ELR (cell line): ENCODE measurements around the gene ECEL1.
A peak's percentile ranks its signal among the peaks of the same experiment; 100 is the strongest.
"Not testable (repeated sequence)": the region's sequence is repeated elsewhere in the genome, so short reads cannot be mapped to it uniquely, and the experiment has no call there.

Experiments
- DNase-seq: peaks from one replicate; pipeline ENCODE4 v3.0.0-alpha.2; 2015; ENCODE audit warnings: low read depth

The ECEL1 gene

GRCh38 chr2:232441922-232442321, 45.7 kb downstream of the ECEL1 start:
- not testable (repeated sequence) for DNase-seq

- no peak for DNase-seq
Observed at GRCh38 chr2:232441147-232441651, 46.4 kb downstream of the ECEL1 start.

- peak; percentile 79 for DNase-seq
Observed at GRCh38 chr2:232440220-232441018, 47.2 kb downstream of the ECEL1 start.

- no peak for DNase-seq
Observed at GRCh38 chr2:232439758-232440135, 47.9 kb downstream of the ECEL1 start.

GRCh38 chr2:232438951-232439757, 48.5 kb downstream of the ECEL1 start:
- DNase-seq, result peak; percentile 28

GRCh38 chr2:232438091-232438490, 49.5 kb downstream of the ECEL1 start:
- no peak for DNase-seq

GRCh38 chr2:232437195-232437571, 50.5 kb downstream of the ECEL1 start:
- DNase-seq, result no peak

GRCh38 chr2:232436381-232437194, 51.0 kb downstream of the ECEL1 start:
- DNase-seq, result no peak

- no peak for DNase-seq
Observed at GRCh38 chr2:232435805-232436204, 51.8 kb downstream of the ECEL1 start.

GRCh38 chr2:232435375-232435648, 52.3 kb downstream of the ECEL1 start:
- no peak for DNase-seq

- no peak for DNase-seq
Observed at GRCh38 chr2:232434563-232435374, 52.9 kb downstream of the ECEL1 start.

- DNase-seq, result no peak
Observed at GRCh38 chr2:232434091-232434490, 53.5 kb downstream of the ECEL1 start.

- not testable (repeated sequence) for DNase-seq
Observed at GRCh38 chr2:232433622-232434021, 54.0 kb downstream of the ECEL1 start.

- DNase-seq, result no peak
Observed at GRCh38 chr2:232432598-232433184, 54.9 kb downstream of the ECEL1 start.

GRCh38 chr2:232431705-232432590, 55.7 kb downstream of the ECEL1 start:
- DNase-seq, result no peak
